ENCODE measurements around the gene GPC1. TPM values are rescaled to one million over a fixed set of nuclear protein-coding genes. Genes with fewer than 3 reads are reported as not detected.

GPC1 gene
- total and polyA plus RNA-seq, 2 of the 4 experiments (the other 2 are of a cell fraction), result 16.0 to 211 TPM

DNA sequence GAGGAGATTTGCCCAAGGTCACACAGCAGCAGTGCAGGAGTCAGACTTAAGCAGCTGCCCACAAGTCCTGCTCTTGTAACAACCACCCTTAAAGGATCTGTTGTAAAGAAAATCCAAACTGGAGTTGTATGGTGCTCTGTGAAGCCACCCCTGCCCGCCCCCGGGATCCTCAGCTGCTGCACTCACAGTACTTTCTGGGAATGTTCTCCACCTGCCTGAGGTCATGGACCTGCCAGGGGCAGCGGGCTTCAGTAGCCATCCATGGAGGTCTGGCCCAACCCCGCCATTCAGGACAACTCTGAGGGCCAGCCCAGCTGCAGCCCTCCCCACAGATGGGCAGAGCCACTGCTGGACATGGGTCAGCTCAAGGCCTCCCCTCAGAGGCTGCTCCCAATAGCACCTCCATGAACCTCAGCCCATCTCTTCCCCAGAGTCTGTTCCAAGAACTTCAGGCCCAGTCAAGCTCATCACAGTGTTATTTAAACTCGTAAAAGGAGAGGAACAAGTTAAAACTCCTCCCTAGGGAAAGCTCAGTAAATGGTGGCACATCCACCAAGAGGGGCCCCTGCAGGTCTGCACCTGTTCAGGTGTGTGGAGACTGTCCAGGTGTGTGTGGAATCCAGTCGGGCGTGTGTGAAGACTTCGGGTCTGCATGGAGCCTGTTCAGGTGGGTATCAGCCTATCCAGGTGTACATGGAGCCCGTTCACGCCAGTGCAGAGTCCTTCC lies 39.4 kb upstream of the GPC1 start:
- no peak for DNase-seq
- peak overlapping the region; percentile 66 for H2AK9ac ChIP-seq (replicated peaks; ENCODE audit: low read depth, low read length, poor library complexity)
- H3K18ac ChIP-seq (ENCODE audit: low read depth, low read length), result no peak overlapping the region
- no peak overlapping the region for H3K4me3 ChIP-seq (ENCODE audit: insufficient read depth, low read depth, low read length)
- H3K56ac ChIP-seq (ENCODE audit: extremely low read depth, insufficient read depth, low read length), result no peak overlapping the region
- in situ Hi-C loops (cut with MboI; ENCODE audit: low sequenced_read_pairs), result no loop called here
- H4K8ac ChIP-seq (ENCODE audit: low read depth in 2 of 2, low read length in 2 of 2), result no peak overlapping the region
- H3K79me1 ChIP-seq (ENCODE audit: low read depth in 1 of 2, low read length in 2 of 2), result no peaks in the 10 kb centered on the region
- no peak overlapping the region for H3K4me2 ChIP-seq (ENCODE audit: low read depth, low read length)
- H3K9me1 ChIP-seq (ENCODE audit: insufficient read depth, low read length), result 0 out of 2 replicates have a peak, but pooled peaks cover 8% of the 10 kb centered on the region
- no peak overlapping the region for H2BK20ac ChIP-seq (ENCODE audit: low read depth, low read length)
- H3K14ac ChIP-seq (replicated peaks; ENCODE audit: low read depth, low read length), result no peak overlapping the region
- BruUV-seq (replicated peaks), result no TSS peak
- H4K91ac ChIP-seq (ENCODE audit: insufficient read depth, low read depth, low read length), result no peak overlapping the region
- no peaks in the 10 kb centered on the region for H3K9me3 ChIP-seq (ENCODE audit: control insufficient read depth, insufficient read depth, low read length)
- no peak overlapping the region for H2BK120ac ChIP-seq (ENCODE audit: low read depth, low read length)
- TF ChIP-seq RCOR1 (IDR thresholded peaks at IDR 0.05; ENCODE audit: insufficient replicate concordance, low read length), result no peak
- TF ChIP-seq BHLHE40 (IDR thresholded peaks at IDR 0.05; ENCODE audit: low read depth, low read length), result no peak
- TF ChIP-seq POLR2A (IDR thresholded peaks at IDR 0.05; ENCODE audit: low read depth, low read length), result no peak
- no peak for TF ChIP-seq MAZ (IDR thresholded peaks at IDR 0.05; ENCODE audit: borderline replicate concordance, low read depth, low read length)
- TF ChIP-seq NFE2L2 (IDR thresholded peaks at IDR 0.05; ENCODE audit: low read depth, low read length), result no peak
- TF ChIP-seq, protein P1, sequence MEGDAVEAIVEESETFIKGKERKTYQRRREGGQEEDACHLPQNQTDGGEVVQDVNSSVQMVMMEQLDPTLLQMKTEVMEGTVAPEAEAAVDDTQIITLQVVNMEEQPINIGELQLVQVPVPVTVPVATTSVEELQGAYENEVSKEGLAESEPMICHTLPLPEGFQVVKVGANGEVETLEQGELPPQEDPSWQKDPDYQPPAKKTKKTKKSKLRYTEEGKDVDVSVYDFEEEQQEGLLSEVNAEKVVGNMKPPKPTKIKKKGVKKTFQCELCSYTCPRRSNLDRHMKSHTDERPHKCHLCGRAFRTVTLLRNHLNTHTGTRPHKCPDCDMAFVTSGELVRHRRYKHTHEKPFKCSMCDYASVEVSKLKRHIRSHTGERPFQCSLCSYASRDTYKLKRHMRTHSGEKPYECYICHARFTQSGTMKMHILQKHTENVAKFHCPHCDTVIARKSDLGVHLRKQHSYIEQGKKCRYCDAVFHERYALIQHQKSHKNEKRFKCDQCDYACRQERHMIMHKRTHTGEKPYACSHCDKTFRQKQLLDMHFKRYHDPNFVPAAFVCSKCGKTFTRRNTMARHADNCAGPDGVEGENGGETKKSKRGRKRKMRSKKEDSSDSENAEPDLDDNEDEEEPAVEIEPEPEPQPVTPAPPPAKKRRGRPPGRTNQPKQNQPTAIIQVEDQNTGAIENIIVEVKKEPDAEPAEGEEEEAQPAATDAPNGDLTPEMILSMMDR (conservative IDR thresholded peaks at IDR 0.05; ENCODE audit: low read depth, low read length), result no peak
- no peak for TF ChIP-seq SMC3 (IDR thresholded peaks at IDR 0.05; ENCODE audit: low read depth, low read length)
- TF ChIP-seq CEBPB (IDR thresholded peaks at IDR 0.05; ENCODE audit: low read depth, low read length), result no peak
- TF ChIP-seq RAD21 (IDR thresholded peaks at IDR 0.05; ENCODE audit: low read length), result no peak
- TF ChIP-seq MAFK (IDR thresholded peaks at IDR 0.05; ENCODE audit: low read depth, low read length), result no peak
- no peak for TF ChIP-seq MXI1 (IDR thresholded peaks at IDR 0.05; ENCODE audit: borderline replicate concordance, low read depth, low read length)
- TF ChIP-seq FOS (IDR thresholded peaks at IDR 0.05; ENCODE audit: low read depth, low read length), result no peak
- TF ChIP-seq RFX5 (IDR thresholded peaks at IDR 0.05; ENCODE audit: low read depth, low read length), result no peak
- TF ChIP-seq, protein P2, sequence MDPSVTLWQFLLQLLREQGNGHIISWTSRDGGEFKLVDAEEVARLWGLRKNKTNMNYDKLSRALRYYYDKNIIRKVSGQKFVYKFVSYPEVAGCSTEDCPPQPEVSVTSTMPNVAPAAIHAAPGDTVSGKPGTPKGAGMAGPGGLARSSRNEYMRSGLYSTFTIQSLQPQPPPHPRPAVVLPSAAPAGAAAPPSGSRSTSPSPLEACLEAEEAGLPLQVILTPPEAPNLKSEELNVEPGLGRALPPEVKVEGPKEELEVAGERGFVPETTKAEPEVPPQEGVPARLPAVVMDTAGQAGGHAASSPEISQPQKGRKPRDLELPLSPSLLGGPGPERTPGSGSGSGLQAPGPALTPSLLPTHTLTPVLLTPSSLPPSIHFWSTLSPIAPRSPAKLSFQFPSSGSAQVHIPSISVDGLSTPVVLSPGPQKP (IDR thresholded peaks at IDR 0.05; ENCODE audit: borderline replicate concordance, low read depth, low read length), result no peak
- no peak for TF ChIP-seq CHD1 (IDR thresholded peaks at IDR 0.05; ENCODE audit: low read depth, low read length)
- TF ChIP-seq, protein P3, sequence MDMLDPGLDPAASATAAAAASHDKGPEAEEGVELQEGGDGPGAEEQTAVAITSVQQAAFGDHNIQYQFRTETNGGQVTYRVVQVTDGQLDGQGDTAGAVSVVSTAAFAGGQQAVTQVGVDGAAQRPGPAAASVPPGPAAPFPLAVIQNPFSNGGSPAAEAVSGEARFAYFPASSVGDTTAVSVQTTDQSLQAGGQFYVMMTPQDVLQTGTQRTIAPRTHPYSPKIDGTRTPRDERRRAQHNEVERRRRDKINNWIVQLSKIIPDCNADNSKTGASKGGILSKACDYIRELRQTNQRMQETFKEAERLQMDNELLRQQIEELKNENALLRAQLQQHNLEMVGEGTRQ (IDR thresholded peaks at IDR 0.05; ENCODE audit: low read depth, low read length), result no peak
- H3K27me3 ChIP-seq (ENCODE audit: control insufficient read depth, insufficient read depth, low read length), result no peaks in the 10 kb centered on the region; the same call in 1 of the 2 replicates
- H2BK5ac ChIP-seq (ENCODE audit: low read depth, low read length, poor library complexity, severe bottlenecking), result no peak overlapping the region
- H2BK15ac ChIP-seq (ENCODE audit: low read depth, low read length), result no peak overlapping the region
- ATAC-seq (ENCODE audit: low read depth), result no peak
- no peak overlapping the region for H3K4ac ChIP-seq (ENCODE audit: low read depth, low read length)
- H4K5ac ChIP-seq (ENCODE audit: low read depth, low read length), result no peak overlapping the region
- 0 out of 2 replicates have a peak overlapping the region, but pooled peaks have one; percentile 12 for H2AK5ac ChIP-seq (ENCODE audit: low read depth, low read length)
- H2AFZ ChIP-seq (replicated peaks; ENCODE audit: low read length, poor library complexity), result peak overlapping the region; percentile 56
- H3K27ac ChIP-seq (ENCODE audit: insufficient read depth, low read length), result no peak overlapping the region
- no peaks in the 10 kb centered on the region for H4K20me1 ChIP-seq (ENCODE audit: insufficient read depth, low read length)
- no peaks in the 10 kb centered on the region for H3K4me1 ChIP-seq (ENCODE audit: control insufficient read depth, insufficient read depth, low read length)
- dilution Hi-C loops (cut with HindIII; ENCODE audit: low sequenced_read_pairs, unreplicated experiment), result no loop called here
- ChIA-PET CTCF (no interaction called here), POLR2A (ENCODE audit: unreplicated experiment) (no interaction called here)
- H3K9ac ChIP-seq (ENCODE audit: low read depth, low read length), result no peak overlapping the region
- no peak overlapping the region for H3K23ac ChIP-seq (ENCODE audit: low read depth, low read length)
- intact Hi-C loops (cut with micrococcal nuclease), result no loop called here
- no peaks in the 10 kb centered on the region for H3K36me3 ChIP-seq (ENCODE audit: control insufficient read depth, insufficient read depth, low read length)
- WGBS, 2 experiments (ENCODE audit: extremely low coverage in 2 of 2, insufficient read length in 1 of 2), result 86% methylated on average over 4 of the region's 10 CpGs; no CpG with 5 or more reads in 1 of the 2 experiments
